ENCODE results near the gene KRTAP26-1.

KRTAP26-1 gene

DNA sequence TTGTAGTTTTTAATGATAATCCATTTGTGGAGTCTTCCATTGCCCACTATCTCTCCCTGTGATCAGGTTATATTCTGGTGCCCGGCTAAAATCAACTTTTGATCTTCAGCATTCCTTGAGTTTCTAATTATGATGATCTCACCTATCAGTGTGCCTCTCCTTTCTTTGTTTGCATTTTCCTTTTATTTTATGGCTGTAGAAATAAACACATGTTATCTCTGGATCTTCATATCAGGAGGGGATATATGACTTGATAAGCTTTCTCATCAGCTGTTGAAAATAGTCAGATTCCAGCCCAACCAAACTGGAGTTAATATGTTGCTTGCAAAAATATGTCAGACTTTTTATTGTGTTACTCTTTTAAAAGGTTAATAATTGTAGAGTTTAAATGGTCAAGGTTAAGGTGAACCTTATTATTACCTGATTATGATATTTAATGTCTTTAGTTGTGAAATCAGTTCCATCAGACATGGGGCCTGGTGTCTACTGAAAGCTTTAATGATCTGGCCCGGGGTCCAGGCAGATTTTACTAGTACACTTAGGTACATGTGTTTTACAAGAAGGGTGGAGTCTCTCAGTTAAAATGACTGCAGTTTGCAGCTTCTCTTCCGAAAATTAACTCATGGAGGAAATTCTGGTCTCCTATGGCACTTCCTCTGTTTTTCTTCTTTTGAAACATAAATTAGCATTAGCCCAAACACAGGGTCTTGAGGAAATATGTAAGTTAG lies 50.1 kb downstream of the KRTAP26-1 start:
- no peak for DNase-seq

All from amniotic stem cell (primary cell).